T-helper 2 cell (primary cell): ENCODE results near the gene LINGO3.
"Not testable (repeated sequence)": the region's sequence is repeated elsewhere in the genome, so short reads cannot be mapped to it uniquely, and the experiment has no call there.

Experiments used
- DNase-seq, 5 experiments: peaks; one replicate each; pipeline versions ENCODE4 v3.0.0 to v3.0.0-alpha.2; 2012 to 2022

LINGO3 gene

DNA sequence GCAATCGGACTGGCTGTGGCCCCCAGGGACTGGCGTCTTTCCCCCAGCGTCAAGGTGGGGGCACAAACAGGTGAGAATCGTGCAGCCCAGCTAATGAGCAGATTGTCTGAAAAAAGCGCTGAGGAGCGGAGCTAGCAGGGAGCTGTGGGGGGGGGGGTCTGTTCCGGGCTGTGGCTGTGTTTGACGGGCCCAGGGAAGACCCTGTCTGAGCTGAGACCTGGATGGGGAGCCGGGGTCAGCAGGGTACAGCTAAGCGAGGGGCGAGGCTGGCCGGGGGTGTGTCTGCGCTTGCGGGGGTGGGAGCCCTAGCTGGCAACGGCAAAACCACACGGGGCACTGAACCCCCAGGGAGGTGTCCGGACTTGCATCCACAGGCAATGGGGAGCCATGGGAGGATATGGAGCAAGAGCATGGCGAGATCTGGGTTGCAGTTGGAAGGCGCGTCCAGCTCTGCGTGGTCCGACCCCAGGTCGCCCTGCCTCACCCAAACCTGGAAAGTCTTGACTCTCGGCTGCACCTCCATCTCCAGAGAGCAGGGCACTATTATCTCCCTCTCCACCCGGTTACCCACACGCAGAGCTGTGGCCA, 4.6 kb downstream of the LINGO3 start:
- no peak for DNase-seq

DNA sequence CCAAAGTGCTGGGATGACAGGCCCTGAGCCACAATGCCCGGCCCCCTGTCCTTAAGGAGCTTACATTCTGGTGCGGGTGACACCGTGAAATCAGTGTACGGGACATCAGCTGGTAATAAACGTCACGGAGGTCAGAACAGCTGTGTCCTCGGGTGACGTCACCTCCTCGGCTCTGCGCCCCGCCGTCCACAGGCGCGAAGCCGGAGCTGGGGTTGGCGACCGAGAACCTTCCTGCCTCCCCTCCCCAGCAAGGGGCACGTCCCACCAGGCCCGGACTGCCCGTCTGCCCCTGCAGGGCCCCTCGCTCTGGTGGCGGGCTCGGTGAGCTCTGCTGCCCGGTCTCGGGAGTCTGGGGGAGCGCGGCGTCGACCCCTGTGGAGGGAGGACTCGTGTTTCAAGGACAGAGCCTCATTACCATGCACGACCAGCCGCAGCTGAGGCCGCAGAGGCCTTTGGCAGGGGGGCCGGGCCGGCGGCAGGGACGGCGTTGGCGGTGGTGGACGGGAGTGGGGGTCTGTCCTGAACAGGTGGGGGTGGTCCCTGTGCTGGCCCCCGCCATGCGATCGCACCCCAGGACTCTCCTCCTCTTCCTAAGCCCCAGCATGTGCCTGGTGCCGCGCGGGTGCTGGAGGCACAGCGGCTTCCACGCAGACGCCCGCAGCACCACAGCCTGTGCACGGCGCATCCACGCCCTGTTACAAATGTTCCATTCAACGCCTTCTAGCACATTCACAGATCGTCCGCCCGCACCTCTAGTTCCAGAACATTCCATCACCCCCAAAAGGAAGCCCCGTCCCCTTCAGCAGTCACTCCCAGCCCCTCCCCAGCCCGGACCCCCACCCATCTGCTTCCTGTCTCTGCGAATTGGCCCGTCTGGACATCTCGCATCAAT, 5.4 kb downstream of the LINGO3 start:
- no peak for DNase-seq

DNA sequence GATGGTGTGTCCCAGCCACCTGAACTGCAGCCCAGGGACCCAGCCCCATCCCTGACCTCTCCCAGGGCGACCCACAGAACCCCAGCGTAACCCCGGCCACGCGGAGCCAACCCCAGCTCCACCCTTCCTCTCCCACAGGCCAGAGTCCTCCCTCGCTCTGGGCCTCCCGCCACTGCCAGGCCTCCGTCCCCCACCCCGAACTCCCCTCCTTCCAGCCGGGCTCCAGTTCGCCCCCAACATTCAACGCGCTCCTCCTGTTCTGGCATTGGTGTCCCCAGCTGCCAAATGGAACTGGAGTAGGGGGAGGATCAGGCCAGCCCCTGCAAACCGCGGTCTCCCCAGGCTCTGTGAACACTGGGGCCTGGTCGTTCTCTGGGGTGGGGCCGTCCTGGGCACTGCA, 7.4 kb downstream of the LINGO3 start:
- DNase-seq = no peak

DNA sequence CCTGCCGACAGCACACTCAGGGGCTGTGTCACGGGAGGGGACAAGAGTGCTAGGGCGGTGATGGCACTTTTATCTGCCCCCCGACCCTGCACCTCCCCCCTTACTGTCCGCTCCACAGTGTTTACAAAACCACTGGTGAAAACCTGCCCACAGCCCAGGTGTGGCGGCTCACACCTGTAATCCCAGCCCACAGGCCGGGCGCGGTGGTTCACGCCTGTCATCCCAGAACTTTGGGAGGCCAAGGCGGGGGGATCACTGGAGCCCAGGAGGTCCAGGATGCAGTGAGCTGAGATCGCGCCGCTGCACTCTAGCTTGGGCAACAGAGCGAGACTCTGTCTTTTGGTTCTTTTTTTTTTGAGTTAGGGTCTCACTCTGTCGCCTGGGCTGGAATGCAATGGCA, 11.8 kb downstream of the LINGO3 start:
- no peak for DNase-seq

DNA sequence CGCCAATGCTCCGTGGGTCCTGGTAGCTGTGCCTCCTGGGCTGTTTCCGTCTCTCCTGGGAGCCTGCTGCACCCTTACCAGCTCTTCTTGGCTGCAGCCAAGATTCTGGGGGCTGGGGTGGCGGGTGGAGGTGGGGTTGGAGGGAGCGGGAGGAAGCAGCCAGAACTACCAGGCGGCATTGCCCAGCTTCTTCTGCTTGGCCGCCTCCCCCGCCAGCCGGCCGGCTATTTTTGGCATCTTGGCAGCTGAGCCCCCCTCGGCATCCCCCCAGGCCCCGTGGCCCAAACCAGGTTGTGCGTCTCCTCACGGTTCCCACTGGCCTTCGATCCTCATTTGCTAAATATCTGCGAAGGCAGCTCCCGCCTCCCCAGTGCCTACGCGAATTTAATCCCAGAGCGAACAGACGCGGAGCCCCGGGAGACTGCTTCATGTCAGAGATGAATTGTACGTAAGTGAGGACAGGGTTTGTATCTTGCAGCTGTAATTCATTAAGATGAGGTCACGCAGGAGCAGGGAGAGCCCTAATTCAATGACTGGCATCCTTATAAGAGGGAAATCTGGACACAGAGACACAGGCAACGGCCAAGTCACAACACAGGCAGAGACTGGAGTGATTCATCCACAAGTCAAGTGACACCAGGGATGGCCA, 13.1 kb downstream of the LINGO3 start:
- no peak for DNase-seq

DNA sequence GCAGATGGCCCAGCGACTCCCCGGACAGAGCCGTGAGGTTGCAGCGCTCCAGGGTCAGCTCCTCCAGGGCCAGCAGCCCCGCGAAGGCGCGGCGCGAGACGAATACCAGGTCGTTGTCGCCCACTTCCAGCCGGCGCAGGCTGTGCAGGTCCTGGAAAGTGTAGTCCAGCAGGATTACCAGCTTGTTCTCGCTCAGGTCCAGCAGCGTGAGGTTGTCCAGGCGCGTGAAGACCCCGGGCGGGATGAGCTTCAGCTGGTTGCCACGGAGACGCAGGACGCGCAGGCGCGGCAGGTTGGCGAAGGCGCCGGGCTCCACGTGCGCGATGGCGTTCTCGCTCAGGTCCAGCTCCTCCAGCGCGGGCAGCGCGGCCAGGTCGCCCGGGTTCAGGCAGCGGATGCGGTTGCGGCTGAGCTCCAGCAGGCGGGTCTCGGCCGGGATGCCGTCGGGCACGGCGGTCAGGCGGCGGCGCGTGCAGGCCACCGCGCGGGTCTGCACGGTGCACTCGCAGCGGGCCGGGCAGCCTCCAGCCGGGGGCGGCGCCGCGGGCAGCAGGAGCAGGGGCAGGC, 16.7 kb downstream of the LINGO3 start:
- no peak for DNase-seq

DNA sequence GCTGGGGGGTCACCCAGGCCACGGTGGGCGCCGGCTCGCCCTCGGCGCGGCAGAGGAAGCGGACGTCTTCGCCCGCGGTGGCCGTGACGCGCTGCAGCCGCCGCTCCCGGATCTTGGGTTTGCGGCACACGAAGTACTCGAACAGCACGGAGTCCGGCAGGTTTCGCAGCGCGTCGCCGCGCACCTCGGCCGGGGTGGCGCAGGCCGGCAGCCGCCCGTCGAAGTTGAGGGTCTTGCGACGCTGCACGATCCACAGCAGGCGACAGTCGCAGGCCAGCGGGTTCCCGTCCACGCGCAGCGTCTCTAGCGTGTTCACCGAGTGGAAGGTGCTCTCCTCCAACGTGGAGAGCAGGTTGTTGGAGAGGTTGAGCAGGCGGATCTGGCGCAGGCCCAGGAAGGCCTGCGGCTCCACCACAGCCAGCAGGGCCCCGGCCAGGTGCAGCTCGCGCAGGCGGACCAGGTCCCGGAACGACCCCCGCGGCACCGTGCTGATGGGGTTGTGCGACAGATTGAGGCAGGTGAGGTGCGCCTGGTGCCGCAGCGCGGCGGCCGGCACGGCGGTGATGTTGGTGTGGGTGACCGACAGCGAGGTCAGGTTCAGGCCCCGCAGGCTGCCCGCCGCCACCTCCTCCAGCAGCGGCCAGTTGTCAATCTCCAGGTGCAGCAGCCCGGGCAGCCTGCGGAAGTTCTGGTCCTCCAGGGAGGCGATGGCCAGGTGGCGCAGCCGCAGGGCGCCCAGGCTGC, 17.3 kb downstream of the LINGO3 start:
- DNase-seq = peak in 1 of 5 experiments; percentile 55

DNA sequence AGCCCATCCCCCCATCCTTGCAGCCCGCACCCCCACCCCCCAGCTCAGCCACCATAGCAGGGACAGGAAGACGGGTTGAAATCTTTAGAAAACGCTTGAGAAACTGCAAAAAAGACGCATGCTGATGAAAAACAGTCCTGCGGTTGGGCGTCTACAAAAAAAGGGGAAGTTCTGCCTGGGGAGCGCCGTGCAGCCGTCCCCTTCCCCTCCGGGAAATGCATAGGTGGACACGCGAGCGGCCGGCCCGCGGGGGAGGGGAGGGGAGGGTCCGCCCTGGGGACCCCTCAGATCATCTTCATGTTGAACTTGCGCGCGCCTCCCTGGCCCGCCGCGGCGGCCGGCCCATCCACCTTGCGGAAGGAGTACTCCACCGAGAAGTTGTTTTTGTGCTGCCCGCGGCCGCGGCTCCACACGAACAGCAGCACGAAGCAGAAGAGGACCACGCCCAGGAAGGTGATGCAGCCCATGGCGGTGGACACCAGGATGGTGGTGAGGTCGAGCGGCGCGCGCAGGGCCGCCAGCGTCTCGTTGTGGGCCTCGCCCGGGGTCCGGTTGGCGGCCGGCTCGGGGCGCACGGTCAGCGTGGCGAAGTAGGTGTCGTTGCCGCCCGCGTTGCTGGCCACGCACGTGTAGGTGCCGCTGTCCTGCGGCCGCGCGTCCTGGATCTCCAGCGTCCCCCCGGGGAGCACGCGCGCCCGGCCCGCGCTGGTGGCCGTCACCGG, 18.1 kb downstream of the LINGO3 start:
- peak in 2 of 5 experiments; percentile 41 to 88 for DNase-seq

DNA sequence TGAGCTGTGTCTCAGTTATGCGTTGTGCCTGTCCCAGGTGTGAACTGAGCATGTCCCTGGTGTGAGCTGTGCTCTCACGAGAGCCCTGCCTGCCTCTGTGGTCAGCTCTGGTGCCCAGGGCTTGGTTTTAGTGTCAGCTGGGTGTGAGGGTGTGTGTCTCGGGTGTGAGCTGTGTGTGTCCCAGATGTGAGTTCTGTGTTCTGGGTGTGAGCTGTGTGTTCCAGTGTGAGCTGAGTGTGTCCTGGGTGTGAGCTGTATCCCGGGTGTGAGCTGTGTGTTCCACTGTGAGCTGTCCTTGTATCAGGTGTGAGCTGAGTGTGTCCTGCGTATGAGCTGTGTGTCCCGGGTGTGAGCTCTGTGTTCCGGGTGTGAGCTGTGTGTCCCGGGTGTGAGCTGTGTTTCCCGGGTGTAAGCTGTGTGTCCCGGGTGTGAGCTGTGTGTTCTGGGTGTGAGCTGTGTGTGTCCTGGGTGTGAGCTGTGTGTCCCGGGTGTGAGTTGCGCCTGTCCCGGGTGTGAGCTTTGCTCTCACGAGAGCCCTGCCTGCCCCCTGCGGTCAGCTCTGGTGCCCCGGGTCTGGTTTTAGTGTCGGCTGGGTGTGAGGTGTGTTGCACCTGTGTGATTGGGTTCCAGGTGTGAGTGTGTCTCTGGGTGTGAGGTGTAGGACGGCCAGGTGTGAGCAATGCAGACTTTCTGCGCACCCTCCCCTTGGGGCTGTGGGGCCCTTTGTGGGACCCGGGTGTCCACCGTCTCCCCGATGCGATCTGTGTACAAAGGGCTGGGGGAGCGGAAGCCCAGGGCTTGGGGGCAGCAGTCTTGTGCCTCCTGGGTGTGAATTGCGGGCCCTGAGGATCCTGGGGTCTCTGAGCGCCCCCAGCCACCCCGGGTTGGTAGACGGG, 18.9 kb downstream of the LINGO3 start:
- DNase-seq = no peak

DNA sequence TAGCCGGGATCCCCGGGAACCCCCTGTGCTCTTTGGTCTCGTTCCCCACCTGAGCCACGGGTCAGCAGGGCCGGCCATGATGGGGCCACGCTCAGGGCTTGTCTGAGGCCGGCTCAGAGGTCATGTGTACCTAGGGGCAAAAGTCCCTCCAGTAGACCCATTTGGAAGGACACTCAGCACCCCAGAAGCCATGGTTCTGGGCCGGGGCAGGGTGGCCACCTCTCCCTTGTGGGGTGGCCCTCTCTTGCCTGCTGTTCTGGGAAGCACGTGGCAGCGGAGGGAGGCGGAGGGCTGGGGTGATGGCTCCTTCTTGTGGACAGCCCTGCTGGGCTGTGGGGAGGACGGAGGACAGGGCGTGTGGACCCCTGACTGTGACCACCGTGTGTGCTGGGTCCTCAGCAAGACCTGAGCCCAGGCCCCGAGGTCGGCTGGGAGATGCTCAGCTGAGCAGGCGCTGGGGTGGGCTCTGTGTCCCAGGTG, 19.6 kb downstream of the LINGO3 start:
- no peak for DNase-seq

DNA sequence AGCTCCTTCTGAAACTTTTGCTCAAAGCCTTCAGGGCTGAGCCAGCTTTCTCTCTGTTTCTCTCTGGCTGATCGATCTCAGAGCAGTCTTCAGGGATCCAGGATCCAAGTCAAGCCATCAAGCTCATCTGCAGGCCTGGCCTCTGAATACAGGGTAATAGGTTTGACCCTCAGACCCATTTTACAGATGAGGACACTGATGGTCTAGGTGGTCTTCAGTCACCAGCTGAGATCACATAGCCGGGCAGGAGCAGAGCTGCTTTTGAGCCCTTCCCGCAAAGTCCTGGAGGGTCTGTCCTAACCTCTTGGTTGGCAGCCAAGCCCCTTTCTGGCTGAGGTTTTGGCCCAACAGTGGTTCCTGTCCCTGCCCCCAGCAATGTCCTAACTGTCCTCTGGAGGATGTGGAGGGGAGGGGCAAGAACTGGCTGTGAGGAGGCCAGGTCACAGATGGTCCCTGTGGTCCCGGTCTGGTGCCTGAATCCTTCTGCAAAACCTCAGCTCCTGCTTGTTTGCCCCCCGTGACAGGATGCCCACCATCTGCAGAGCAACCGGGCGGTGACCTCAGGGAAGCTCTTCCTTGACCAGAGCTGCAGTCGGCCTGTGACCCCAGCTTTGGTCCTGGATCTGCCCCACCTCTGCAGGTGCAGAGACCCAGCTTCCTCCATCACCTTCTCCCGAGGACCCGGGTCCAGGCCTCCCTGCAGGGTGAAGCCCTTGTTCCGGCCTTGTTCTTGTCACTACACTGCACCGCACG, 20.2 kb downstream of the LINGO3 start:
- no peak for DNase-seq

DNA sequence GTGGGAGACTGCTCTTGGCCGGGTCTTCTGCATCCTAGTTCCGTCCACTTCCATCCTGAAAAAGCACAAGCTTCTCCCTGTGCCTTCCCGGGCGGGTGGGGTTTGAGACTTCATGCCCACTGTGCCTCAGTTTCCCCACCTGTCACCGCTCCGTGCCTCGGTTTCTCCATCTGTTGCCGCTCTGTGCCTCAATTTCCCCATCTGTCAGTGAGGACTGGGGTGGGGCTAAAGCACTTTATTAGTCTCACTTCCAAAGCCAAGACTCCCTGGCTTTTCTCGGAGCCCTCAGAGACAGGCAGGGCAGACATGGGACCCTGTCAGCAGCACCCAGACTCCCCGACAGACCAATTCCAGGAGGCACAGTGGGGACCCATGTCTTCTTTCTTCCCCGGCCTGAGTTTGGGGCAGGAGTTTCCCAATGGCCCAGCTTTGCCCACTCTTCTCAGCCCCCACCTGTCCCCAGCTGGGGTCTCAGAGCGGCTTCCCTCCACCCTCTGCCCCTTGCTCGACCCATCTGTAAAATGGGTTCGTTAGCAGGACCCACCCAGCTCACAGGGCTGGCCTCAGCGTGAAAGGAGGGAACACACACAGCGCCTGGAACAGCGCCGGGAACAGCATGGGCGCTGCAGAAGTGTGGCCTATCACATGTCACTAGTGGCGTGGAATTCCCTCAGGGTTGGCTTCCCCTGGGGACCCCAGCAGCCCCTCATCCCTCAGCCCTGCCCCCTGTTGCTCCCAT, 21.4 kb downstream of the LINGO3 start:
- DNase-seq = no peak

DNA sequence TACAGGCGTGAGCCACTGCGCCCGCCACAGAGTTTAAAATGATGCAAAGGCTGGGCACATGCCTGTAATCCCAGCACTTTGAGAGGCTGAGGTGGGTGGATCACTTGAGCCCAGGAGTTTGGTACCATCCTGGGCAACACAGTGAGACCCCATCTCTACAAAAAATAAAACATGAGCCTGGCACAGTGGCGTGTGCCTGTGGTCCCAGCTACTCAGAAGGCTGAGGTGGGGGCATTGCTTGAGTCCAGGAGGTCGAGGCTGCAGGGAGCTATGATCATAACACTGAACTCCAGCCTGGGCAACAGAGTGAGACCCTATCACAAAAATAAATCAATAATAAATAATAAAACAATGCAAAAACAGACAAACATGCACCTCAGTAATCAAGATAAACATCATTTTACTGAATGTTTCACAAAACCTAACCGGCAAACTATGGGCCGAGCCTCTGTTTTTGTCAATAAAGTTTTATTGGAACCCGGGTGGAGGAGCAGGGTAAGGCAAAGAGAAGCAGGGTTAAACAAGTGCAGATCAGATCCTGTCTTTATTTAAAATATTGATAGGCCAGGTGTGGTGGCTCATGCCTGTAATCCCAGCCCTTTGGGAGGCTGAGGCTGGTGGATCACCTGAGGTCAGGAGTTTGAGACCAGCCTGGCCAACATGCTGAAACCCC, 24.0 kb downstream of the LINGO3 start:
- DNase-seq = no peak

DNA sequence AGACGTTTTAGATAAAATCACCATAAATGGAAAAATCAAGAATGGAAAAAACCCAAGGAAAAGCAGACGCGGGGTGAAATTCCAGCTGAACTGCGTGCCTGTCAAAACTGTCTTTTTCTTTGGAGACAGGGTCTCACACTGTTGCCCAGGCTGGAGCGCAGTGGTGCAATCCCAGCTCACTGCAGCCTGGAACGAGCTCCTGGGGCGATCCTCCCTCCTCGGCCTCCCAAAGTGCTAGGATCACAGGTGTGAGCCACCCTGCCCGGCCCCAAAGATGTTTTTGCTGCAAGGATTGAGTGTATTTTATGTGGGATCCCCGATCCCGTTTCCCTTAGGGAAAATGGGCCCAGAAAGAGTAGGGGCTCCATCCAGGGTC, 25.1 kb downstream of the LINGO3 start:
- DNase-seq = no peak

DNA sequence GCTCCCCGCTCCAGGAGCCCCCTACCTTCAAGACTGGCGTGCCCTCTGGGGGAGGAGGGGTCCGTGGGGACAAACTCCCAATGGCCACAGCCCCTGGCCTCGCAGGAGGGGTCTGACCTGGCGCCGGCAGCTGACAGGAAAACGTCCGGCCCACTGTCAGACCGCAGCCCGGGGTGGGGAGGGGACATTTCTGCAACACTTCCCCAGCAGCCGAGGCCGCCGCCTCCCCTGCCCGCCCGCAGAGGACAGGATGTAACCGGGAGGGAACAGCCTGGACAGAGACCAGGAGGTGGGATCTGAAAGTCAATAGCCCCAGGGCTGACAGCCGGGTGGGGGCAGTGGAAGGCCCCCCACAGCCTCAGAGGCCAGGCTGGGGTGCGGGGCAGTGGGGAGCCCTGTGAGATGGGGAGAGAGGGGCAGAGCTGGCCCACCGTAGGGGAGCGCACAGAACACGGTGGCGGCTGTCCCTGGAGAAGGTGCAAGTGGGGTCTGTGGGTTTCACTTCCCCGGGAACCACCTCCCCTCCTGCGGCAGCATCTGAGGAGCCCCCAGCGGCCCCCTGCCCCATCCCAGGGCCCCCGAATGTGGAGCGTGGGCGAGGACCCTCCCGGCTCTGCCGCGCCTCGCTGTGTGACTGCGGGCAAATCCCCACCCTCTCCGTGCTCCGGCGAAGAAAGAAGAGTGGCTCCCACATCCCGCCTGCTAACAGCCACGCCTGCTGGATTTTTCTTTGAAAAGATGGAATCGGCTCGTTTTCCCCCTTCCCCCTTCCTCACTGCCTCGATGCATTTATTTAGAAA, 25.7 kb downstream of the LINGO3 start, which contains the start of gene PEAK3:
PEAK3 (minus strand) TSS at position 114 of the 800 bp plus-strand sequence. CDS start 1,244 bp downstream, outside the sequence.
- peak in 2 of 5 experiments; percentile 45 to 46 for DNase-seq

DNA sequence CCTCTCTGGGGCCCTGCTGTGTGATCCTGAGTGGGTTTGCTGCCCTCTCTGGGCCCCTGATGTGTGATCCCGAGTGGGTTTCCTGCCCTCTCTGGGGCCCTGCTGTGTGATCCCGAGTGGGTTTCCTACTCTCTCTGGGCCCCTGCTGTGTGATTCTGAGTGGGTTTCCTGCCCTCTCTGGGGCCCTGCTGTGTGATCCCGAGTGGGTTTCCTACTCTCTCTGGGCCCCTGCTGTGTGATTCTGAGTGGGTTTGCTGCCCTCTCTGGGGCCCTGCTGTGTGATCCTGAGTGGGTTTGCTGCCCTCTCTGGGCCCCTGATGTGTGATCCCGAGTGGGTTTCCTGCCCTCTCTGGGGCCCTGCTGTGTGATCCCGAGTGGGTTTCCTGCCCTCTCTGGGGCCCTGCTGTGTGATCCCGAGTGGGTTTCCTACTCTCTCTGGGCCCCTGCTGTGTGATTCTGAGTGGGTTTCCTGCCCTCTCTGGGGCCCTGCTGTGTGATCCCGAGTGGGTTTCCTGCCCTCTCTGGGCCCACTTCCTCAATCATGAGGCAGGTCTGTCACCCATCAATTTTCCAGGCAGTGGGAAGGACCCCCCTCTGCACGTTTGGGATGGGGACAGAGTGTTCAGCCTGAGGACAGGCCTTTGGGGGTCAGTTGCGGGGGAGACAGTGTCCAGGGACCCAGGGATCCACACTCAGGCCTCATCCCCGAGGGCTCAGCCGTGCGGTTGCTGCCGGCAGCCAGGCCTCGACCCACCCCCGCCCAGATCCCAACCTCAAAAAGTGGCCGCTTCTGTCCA, 26.5 kb downstream of the LINGO3 start:
- DNase-seq = not testable (repeated sequence)
